Tibial nerve (tissue), 4 donors: Measurements from ENCODE around the gene LMF1. TPM values are rescaled to one million over a fixed set of nuclear protein-coding genes. Genes with fewer than 3 reads are reported as not detected.
A peak's percentile ranks its signal among the peaks of the same experiment; 100 is the strongest.

Source experiments
- DNase-seq, 2 donors: peaks; one replicate each; pipeline ENCODE4 v3.0.0-alpha.2; 2019; ENCODE audit warnings: low spot score in 2 of 2
- H3K27ac ChIP-seq, 4 donors: fragments of 200-600 bp; sonication (generic) in 3 of 4; one replicate each; pipeline ENCODE4 v1.5.1; 2017 to 2019; ENCODE audit warnings: mild to moderate bottlenecking in 1 of 4
- H3K27me3 ChIP-seq, 2 donors: fragments of 200-600 bp; sonication (generic) in 1 of 2; one replicate each; pipeline versions ENCODE4 v1.5.1 to v1.6.0; 2017 to 2019
- H3K36me3 ChIP-seq, 3 donors: fragments of 200-600 bp; sonication (generic); one replicate each; pipeline ENCODE4 v1.5.1; 2018 to 2019
- H3K4me1 ChIP-seq, 4 donors: fragments of 200-600 bp; sonication (generic) in 3 of 4; one replicate each; pipeline ENCODE4 v1.5.1; 2017 to 2019
- H3K4me3 ChIP-seq, 4 donors: fragments of 200-600 bp; sonication (generic) in 3 of 4; one replicate each; pipeline ENCODE4 v1.5.1; 2017 to 2019; ENCODE audit warnings: mild to moderate bottlenecking in 1 of 4, moderate library complexity in 1 of 4
- H3K9me3 ChIP-seq, 4 donors: fragments of 200-600 bp; sonication (generic) in 3 of 4; one replicate each; pipeline ENCODE4 v1.5.1; 2017 to 2019
- CTCF ChIP-seq, 5 experiments: fragments of 200-600 bp in 3 of 5; fragments of 450-650 bp in 2 of 5; sonication (generic) in 3 of 5; IDR thresholded peaks; one replicate each; pipeline ENCODE4 v1.5.1; 2016 to 2019; ENCODE audit warnings: antibody characterized with exemption in 5 of 5, mild to moderate bottlenecking in 3 of 5, moderate library complexity in 2 of 5
- EP300 ChIP-seq, 2 donors: sonication (generic); formaldehyde crosslinking; IDR thresholded peaks; one replicate each; pipeline ENCODE4 v1.6.1; 2017; ENCODE audit warnings: antibody characterized with exemption in 2 of 2, mild to moderate bottlenecking in 1 of 2
- POLR2A ChIP-seq, 2 donors: fragments of 450-650 bp; IDR thresholded peaks; one replicate each; pipeline ENCODE4 v1.6.1; 2017; ENCODE audit warnings: antibody characterized with exemption in 2 of 2, mild to moderate bottlenecking in 2 of 2, moderate library complexity in 2 of 2
- WGBS, 2 donors: methylation state at CpG; one replicate each; pipeline ENCODE4 v1.1.5; 2018; 5-methylcytosine and 5-hydroxymethylcytosine counted together
- total RNA-seq, 4 donors: library from RNA; depleted of rRNA; stranded (reverse); fragments of >200 nt; gene quantifications; one replicate each; pipeline ENCODE4 v1.1.0, GENCODE V29; 2016

LMF1 gene
- total RNA-seq, 4 donors from 2014 or later = 24.5 to 58.5 (median 31.8) TPM

- peak in 1 of 2 donors; percentile 56 for DNase-seq
- Histone ChIP-seq H3K4me1 (peaks cover 0 to 26% (median 6%) of the 10 kb centered on the region in 4 donors), H3K36me3 (no peaks in the 10 kb centered on the region), H3K4me3 (no peak overlapping the region), H3K27me3 (peaks cover 0 to 22% of the 10 kb centered on the region in 2 donors), H3K9me3 (no peaks in the 10 kb centered on the region), H3K27ac (peak overlapping the region in 2 of 4 donors; percentile 11 to 63)
- WGBS, 2 donors = 63 to 73% methylated on average over 38 to 44 of the region's 46 CpGs
- no peak for TF ChIP-seq POLR2A (IDR thresholded peaks at IDR 0.05)
- TF ChIP-seq EP300 (IDR thresholded peaks at IDR 0.05) = peak in 1 of 2 donors; percentile 78
- TF ChIP-seq CTCF (IDR thresholded peaks at IDR 0.05) = no peak
Measured at GRCh38 chr16:1002399-1003166, 31.8 kb upstream of the LMF1 start.

- TF ChIP-seq CTCF (IDR thresholded peaks at IDR 0.05) (no peak), EP300 (IDR thresholded peaks at IDR 0.05) (no peak), POLR2A (IDR thresholded peaks at IDR 0.05) (no peak)
- H3K36me3 ChIP-seq = peaks cover 0 to 4% (median 0%) of the 10 kb centered on the region in 3 donors
- peaks cover 0 to 36% of the 10 kb centered on the region in 2 donors for H3K27me3 ChIP-seq
- peaks cover 0 to 26% (median 6%) of the 10 kb centered on the region in 4 donors for H3K4me1 ChIP-seq
- H3K27ac ChIP-seq = no peak overlapping the region
- H3K4me3 ChIP-seq = no peak overlapping the region
- DNase-seq = no peak
- 94 to 97% methylated on average over 7 to 11 of the region's 11 CpGs for WGBS, 2 donors
- peaks cover 0 to 13% (median 0%) of the 10 kb centered on the region in 4 donors for H3K9me3 ChIP-seq
Measured at GRCh38 chr16:1001096-1001495, 30.3 kb upstream of the LMF1 start.

GRCh38 chr16:1000608-1001007 lies 29.8 kb upstream of the LMF1 start:
- H3K4me3 ChIP-seq = no peak overlapping the region
- TF ChIP-seq CTCF (IDR thresholded peaks at IDR 0.05) (no peak), POLR2A (IDR thresholded peaks at IDR 0.05) (no peak), EP300 (IDR thresholded peaks at IDR 0.05) (no peak)
- peaks cover 0 to 26% (median 6%) of the 10 kb centered on the region in 4 donors for H3K4me1 ChIP-seq
- H3K36me3 ChIP-seq = peaks cover 0 to 9% (median 0%) of the 10 kb centered on the region in 3 donors
- peaks cover 0 to 37% of the 10 kb centered on the region in 2 donors for H3K27me3 ChIP-seq
- WGBS, 2 donors = 81 to 88% methylated on average over 11 to 15 of the region's 17 CpGs
- H3K27ac ChIP-seq = no peak overlapping the region
- peaks cover 0 to 18% (median 1%) of the 10 kb centered on the region in 4 donors for H3K9me3 ChIP-seq
- no peak for DNase-seq

- peaks cover 0 to 26% (median 6%) of the 10 kb centered on the region in 4 donors for H3K4me1 ChIP-seq
Measured at GRCh38 chr16:999677-1000076, 28.9 kb upstream of the LMF1 start.

More at GRCh38 chr16:999677-1000076, 28.9 kb upstream of the LMF1 start:
- H3K4me3 ChIP-seq = no peak overlapping the region
- H3K27ac ChIP-seq = no peak overlapping the region
- 67 to 91% methylated on average over 3 to 6 of the region's 11 CpGs for WGBS, 2 donors
- peaks cover 0 to 37% of the 10 kb centered on the region in 2 donors for H3K27me3 ChIP-seq
- H3K36me3 ChIP-seq = peaks cover 0 to 12% (median 0%) of the 10 kb centered on the region in 3 donors
- peaks cover 0 to 28% (median 5%) of the 10 kb centered on the region in 4 donors for H3K9me3 ChIP-seq
- DNase-seq = no peak
- TF ChIP-seq EP300 (IDR thresholded peaks at IDR 0.05) (no peak), CTCF (IDR thresholded peaks at IDR 0.05) (no peak), POLR2A (IDR thresholded peaks at IDR 0.05) (no peak)
